Type B pancreatic cell (in vitro differentiated cells): Measurements from ENCODE around the gene ELL. TPM values are rescaled to one million over a fixed set of nuclear protein-coding genes. Genes with fewer than 3 reads are reported as not detected.

Experiments
- DNase-seq: peaks from one replicate; pipeline ENCODE4 v3.0.0; 2021; ENCODE audit warnings: mixed read lengths; ENCODE audit not compliant: unreplicated experiment; ENCODE audit errors: extremely low spot score
- H3K27ac Mint-ChIP-seq: 2 replicates; pipeline ENCODE4 v1.8.0; 2021; ENCODE audit warnings: mild to moderate bottlenecking, mixed read lengths
- H3K27me3 Mint-ChIP-seq: 2 replicates; pipeline ENCODE4 v1.8.0; 2021; ENCODE audit warnings: mixed read lengths
- H3K36me3 Mint-ChIP-seq: 2 replicates; pipeline ENCODE4 v1.8.0; 2021; ENCODE audit warnings: mixed read lengths
- H3K4me1 Mint-ChIP-seq: one replicate; pipeline ENCODE4 v1.8.0; 2021; ENCODE audit warnings: mixed read lengths; ENCODE audit not compliant: unreplicated experiment
- H3K4me3 Mint-ChIP-seq: 2 replicates; pipeline ENCODE4 v1.8.0; 2021; ENCODE audit warnings: mild to moderate bottlenecking, mixed read lengths
- H3K9me3 Mint-ChIP-seq: 2 replicates; pipeline ENCODE4 v1.8.0; 2021; ENCODE audit warnings: mixed read lengths
- total RNA-seq: library from RNA; stranded (reverse); gene quantifications from 2 replicates; pipeline ENCODE4 v1.2.1, GENCODE V29; 2021; ENCODE audit warnings: low replicate concordance
- TF ChIP-seq, protein P1 (sequence below): fragments of 200-600 bp; sonication (generic); conservative IDR thresholded peaks from 2 replicates; pipeline ENCODE4 v1.5.0; 2021; ENCODE audit warnings: antibody characterized with exemption, mild to moderate bottlenecking

Gene ELL
- total RNA-seq, 1 donor from 2014 or later, result 13.6 TPM

DNA sequence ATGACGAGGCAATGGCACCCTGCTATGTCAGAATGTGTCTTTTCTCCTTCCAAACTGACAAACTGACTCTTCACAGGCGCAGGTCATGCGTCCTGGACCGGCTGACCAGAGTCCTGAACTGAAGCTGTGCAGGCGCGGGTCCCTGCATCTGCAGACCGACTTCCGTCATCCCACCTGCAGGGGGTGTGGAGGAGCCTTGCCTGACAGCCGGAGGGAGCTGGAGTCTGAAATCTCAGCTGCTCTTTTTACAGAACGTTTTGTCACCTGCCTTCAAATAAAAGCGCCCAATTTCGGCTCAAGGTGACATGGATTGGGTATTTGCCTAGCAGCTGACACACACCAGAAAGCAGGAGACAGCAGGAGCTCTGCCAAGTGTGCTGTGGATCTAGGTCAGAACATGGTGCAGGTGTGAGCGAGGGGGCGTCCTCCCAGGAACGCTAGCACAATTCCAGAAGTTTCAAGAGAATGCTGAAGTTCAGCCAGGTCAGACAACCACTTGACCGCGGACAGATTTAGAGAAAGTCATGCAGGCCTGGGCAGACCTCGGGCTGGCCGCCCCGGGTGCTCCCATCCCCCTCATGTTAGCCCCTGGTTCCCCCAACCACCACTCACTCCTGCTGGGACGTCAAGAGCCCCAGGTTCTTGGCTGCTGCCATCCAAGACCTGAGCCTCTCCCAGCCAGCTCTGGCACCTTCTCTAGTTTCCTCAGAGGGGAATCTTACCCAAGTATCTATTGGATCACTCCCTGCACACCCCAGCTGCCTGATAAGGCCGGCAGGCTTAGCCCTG lies 32.8 kb downstream of the ELL start:
- TF ChIP-seq, protein P1, sequence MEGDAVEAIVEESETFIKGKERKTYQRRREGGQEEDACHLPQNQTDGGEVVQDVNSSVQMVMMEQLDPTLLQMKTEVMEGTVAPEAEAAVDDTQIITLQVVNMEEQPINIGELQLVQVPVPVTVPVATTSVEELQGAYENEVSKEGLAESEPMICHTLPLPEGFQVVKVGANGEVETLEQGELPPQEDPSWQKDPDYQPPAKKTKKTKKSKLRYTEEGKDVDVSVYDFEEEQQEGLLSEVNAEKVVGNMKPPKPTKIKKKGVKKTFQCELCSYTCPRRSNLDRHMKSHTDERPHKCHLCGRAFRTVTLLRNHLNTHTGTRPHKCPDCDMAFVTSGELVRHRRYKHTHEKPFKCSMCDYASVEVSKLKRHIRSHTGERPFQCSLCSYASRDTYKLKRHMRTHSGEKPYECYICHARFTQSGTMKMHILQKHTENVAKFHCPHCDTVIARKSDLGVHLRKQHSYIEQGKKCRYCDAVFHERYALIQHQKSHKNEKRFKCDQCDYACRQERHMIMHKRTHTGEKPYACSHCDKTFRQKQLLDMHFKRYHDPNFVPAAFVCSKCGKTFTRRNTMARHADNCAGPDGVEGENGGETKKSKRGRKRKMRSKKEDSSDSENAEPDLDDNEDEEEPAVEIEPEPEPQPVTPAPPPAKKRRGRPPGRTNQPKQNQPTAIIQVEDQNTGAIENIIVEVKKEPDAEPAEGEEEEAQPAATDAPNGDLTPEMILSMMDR, result peak; percentile 56
- Mint-ChIP-seq H3K27ac (peak overlapping the region; percentile 31), H3K4me1 (peaks cover 36% of the 10 kb centered on the region), H3K27me3 (no peaks in the 10 kb centered on the region), H3K9me3 (no peaks in the 10 kb centered on the region), H3K4me3 (no peak overlapping the region), H3K36me3 (no peaks in the 10 kb centered on the region)
- DNase-seq, result no peak

GRCh38 chr19:18488403-18488723 lies 33.5 kb downstream of the ELL start:
- peaks cover 32% of the 10 kb centered on the region for H3K4me1 Mint-ChIP-seq
- H3K27me3 Mint-ChIP-seq, result no peaks in the 10 kb centered on the region
- no peak overlapping the region for H3K27ac Mint-ChIP-seq
- TF ChIP-seq, protein P1, result no peak
- no peak for DNase-seq
- H3K4me3 Mint-ChIP-seq, result no peak overlapping the region
- no peaks in the 10 kb centered on the region for H3K9me3 Mint-ChIP-seq
- no peaks in the 10 kb centered on the region for H3K36me3 Mint-ChIP-seq

DNA sequence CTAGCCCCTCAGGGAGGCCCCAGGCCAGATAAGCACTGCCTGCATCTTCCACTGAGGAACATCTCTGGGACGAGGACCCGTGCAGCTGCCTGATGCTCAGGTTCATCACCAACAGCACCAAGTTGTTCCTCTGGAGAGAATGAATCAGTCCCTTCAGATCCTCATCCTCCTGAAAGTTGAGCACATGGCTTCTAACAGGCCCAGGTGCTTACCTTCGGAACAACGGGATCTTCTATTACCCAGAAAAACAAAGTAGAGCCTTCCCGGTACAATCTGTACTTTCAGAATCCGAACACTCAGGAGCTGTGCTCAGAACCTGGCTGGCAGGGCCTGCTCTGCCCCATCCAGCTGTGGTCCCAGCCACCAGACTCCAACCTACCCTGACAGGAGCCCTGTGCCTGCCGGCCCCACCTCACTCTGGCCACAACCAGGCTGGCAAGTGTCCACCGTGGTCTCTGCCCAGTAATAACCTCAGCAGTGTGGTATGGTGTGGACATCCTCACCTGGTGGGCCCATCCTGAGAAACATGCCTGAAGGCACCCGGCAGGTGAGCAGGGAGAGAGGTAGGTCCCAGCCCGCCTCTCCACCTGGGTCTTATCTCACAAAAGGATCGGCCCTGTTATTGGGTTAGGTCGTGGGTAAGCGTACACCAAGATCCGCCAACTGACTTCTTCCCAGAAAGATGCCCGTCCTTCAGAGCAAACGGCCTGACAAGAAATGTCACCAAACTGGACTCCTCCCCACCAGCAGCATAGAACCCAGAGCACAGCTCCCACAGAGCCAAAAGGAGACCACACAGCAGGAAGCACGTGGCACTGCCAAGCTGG lies 34.1 kb downstream of the ELL start:
- TF ChIP-seq, protein P1, result peak; percentile 21
- Mint-ChIP-seq H3K27ac (no peak overlapping the region), H3K4me3 (no peak overlapping the region)

GRCh38 chr19:18486746-18487145 lies 35.1 kb downstream of the ELL start:
- no peaks in the 10 kb centered on the region for H3K9me3 Mint-ChIP-seq
- H3K27ac Mint-ChIP-seq, result no peak overlapping the region
- H3K36me3 Mint-ChIP-seq, result no peaks in the 10 kb centered on the region

More for the DNA sequence above, 34.1 kb downstream of the ELL start:
- no peaks in the 10 kb centered on the region for H3K36me3 Mint-ChIP-seq
- H3K27me3 Mint-ChIP-seq, result no peaks in the 10 kb centered on the region
- DNase-seq, result no peak
- H3K4me1 Mint-ChIP-seq, result peaks cover 38% of the 10 kb centered on the region
- H3K9me3 Mint-ChIP-seq, result no peaks in the 10 kb centered on the region

DNA sequence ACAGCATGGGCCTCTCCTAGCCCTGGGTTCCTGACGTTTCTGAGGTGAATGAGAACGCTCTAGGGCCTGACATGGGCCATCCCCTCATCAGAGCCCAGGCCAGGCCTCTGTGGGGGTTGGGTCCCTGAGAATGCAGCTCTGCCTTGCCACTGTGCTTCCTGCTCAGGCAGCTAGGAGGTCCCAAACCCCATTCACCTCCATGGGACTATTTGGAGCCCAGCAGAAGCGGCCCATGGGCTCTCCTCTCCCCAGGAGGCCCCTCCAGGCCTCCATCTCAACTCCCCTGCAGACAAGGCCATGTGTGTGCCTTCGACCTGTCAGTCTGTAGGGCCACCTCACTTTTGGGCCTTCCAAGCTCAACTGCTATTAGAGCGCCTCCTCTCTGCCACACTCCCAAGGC lies 36.9 kb downstream of the ELL start:
- Mint-ChIP-seq H3K9me3 (no peaks in the 10 kb centered on the region), H3K36me3 (no peaks in the 10 kb centered on the region), H3K4me3 (no peak overlapping the region), H3K4me1 (peaks cover 36% of the 10 kb centered on the region), H3K27ac (no peak overlapping the region), H3K27me3 (no peaks in the 10 kb centered on the region)
- TF ChIP-seq, protein P1, result no peak
- no peak for DNase-seq

More at GRCh38 chr19:18486746-18487145, 35.1 kb downstream of the ELL start:
- Mint-ChIP-seq H3K4me1 (peaks cover 38% of the 10 kb centered on the region), H3K4me3 (no peak overlapping the region), H3K27me3 (no peaks in the 10 kb centered on the region)
- TF ChIP-seq, protein P1, result no peak
- DNase-seq, result no peak
